IPS DF 4.7 (cell line): ENCODE measurements around the gene KRT72.

ENCODE experiments used
- DNase-seq: peaks from one replicate; pipeline ENCODE4 v3.0.0-alpha.2; 2013; ENCODE audit warnings: low spot score; ENCODE audit errors: extremely low read depth

The KRT72 gene

GRCh38 chr12:52543985-52544883, 57.0 kb downstream of the KRT72 start:
- DNase-seq: no peak

GRCh38 chr12:52542785-52543318, 58.4 kb downstream of the KRT72 start:
- no peak for DNase-seq

GRCh38 chr12:52542157-52542556, 59.1 kb downstream of the KRT72 start:
- DNase-seq: no peak

GRCh38 chr12:52541709-52542108, 59.6 kb downstream of the KRT72 start:
- DNase-seq: no peak

GRCh38 chr12:52540531-52540930, 60.7 kb downstream of the KRT72 start:
- no peak for DNase-seq

- no peak for DNase-seq
Measured at GRCh38 chr12:52539821-52540173, 61.5 kb downstream of the KRT72 start.

- DNase-seq: no peak
Measured at GRCh38 chr12:52539083-52539820, 62.0 kb downstream of the KRT72 start.

GRCh38 chr12:52537101-52537500, 64.2 kb downstream of the KRT72 start:
- no peak for DNase-seq
